ENCODE measurements around the gene LOXL3.

The LOXL3 gene

DNA sequence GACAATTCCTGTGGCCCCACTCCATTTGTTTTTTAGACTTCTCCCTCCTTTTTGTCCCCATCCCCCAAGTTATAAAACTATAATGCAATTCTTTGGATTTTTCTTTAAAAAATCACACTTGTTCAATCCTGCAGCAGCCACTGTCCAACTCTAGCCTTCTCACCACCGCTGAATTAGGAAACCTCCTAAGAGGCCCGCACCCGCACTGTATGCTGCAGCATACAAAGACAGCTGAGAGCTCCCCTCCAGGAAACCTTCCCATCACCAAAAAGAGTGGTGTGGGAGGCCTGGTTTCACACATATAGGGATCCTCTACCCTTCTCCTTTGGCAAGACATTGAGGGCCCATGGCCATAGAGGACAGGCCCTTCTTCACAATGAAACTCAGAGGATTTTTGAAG lies 49.2 kb downstream of the LOXL3 start:
- DNase-seq = no peak

DNA sequence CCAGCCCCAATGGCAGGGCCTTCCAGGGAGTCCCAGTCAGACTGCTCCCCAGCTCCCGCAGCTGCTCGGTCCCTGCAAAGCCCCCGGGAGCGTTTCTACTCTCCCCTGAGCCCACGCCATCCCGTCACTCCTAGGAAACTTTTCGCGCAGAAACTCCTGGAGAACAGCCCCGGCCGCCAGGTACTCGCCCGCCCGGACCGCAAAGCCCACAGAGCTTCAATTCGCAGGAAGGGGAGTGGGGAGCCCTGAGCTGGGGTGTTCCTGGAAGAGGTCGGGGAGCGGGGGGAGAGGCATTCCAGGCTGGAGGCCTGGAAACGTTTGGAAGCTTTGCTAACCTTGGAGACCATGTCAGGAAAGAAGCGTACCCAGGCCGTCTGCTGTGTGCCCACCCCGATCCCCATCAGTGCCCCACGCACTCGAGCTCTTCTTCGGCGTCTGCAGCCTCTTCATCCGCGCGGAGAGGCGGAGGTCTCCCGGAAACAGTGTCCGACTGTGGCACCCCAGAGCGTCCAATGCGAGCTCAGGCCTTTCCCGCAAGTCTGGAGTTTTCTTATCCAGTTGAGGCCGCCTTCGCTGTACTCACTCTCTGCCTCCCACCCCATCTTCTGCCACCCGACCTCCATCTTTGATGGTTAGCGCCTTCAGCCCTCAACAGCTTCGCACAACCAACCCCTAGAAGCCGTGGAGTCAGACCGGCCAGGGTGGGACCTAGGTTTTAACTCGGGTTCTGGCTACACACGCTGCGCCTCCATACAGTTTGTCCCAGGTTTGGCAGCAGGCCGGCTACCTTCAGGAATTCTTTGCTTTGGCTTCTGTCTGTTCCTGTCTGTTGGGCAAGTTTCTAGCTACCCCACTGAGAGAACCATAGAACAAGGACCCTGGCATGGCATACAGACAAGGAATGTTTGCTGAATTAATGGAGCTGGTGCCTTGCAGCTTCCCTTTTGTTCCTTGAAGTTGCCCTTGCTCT lies 50.0 kb downstream of the LOXL3 start:
- DNase-seq = no peak

DNA sequence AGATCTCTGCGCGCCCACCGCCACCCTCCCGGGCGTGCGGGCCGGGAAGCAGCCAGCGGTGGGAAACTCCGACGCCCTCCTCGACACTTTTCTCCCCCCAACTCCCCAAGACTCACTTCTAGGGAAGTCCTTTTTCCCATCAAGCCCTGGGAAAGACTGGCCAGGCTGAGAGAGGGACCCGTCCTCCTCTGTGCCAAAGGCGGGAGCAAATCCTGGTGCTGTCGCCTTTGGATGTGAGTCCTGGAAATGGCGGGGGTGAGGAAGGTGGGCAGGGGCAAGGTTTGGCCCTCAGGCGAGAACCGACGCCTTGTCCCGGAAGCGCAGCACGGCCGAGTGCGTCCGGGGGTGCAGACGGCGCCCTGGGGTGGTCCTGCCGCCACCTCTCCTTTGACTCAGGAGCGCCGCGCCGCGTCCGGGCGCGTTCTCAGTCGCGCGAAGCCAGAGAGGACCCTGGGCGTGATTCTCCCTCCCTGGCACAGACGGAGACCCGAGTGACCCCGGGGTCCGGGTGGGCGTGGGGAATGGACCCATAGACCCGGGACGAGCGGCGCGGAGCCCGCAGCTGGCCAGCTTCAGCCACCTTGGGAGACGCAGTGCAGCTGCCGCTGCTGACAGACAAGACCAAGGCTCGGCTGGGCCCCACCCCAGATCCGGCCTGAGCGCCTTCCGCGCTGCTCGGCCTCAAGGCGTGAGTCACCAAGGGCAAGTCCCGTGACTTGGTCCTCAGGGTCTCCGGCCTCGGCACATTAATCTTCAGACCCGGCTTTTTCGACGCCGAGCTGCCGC lies 50.8 kb downstream of the LOXL3 start:
- no peak for DNase-seq

DNA sequence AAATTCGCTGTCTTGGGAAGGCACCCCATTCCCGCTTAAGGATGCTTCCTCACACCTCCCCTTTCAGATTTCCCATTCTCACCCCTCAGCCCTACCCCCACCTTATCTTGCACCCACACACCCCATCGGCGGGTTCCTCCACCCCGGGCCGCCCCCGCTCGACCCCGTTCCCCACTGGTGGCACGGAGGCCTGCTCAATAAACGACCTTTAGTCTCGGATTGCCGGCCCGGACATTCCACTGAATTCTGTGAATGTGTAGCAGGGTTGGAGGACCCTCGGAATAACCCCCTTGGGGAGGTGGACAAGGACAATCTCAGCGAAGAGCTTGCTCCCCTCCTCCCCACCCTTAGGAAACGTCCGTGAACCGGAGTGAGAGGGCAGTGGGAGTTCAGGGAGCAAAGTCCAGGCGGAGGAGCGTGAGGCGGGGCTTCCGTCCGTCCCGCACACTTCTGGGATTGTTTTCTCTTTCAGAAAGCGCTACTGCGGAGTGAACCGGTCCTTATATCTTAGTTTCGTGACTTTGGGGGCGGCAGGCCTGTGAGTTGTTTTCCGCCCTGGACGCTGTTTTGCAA lies 51.5 kb downstream of the LOXL3 start:
- DNase-seq = no peak

DNA sequence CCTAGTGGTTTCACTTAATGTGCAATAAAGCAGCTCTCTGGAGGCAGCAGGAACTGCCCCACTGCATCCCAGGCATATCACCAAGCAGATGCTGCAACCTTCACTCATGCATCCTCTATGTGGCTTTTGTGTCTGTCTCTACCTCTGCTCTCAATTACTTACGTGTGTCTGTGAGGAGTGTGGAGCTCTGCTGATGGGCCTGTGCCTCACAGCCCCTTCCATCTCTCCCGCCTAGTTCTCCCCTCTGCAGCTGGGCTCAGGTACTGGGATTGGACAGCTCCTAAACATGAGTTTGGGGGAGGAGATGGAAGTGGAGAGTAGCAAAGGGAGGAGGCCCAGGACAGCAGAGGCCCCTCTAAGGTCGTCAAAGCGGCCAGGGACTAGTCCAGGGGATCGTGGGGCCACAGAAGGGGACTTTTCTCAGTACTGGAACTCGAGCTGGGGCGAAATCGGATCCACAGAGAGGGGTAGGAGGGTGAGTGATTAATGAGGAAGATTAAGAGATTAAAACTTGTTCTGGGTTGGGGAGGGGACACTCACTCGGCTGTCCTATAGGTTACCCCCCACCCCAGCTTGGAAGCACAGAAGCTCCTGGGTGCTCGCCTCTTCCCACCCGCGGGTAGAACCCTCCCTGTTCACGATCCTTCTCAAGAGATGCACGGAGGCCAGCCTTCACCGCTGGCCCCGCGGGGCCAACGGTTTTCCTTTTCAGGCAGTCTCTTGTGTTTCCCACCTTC lies 52.2 kb downstream of the LOXL3 start:
- DNase-seq = no peak

DNA sequence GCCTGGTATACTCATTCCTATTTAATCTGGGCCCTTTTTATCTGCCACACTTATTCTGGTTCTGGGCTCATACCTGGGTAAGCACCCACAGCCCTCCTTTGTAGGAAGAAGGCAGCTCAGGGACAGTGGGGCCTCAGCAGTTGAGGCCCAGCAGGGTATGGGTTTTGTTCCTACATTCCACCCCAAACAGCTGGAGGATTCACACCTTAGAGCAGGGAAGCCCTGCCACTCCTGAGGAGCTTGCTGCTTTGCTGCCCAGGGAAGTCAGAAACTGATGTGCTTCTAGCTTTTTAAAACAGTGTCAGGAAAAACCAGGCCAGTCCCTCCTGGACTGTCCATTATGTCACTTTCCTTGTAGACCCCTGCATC lies 53.2 kb downstream of the LOXL3 start:
- DNase-seq = no peak

DNA sequence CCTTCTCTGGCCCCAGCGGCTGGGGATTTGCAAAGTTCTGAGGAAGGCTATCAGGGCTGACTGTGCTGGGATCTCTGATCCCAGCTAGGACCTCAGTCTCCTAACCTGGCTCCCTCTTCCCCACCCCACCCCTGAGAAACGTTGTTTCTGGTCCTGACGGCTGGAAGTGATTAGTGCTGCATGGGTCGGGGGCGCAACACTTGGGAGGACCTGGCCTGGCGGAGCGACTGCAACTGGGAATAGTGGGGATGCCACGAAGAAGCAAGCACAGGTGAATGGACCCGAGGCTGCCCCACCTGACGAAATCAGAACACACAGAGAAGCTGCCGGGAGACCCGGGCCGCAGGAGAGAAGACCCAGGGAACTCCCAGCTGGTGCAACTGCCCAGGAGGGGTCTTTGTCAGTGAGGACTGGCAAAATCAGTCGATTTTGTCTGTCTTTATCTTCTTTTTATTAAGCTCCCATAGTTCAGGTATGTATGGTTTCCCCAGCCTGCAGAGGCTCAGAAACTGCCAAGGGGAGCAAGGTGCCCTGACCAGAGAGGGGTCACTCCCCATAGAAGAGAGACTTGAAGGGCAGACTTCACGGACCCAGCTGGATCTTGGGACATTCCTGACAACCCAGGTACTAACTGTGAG lies 53.7 kb downstream of the LOXL3 start:
- DNase-seq = no peak

DNA sequence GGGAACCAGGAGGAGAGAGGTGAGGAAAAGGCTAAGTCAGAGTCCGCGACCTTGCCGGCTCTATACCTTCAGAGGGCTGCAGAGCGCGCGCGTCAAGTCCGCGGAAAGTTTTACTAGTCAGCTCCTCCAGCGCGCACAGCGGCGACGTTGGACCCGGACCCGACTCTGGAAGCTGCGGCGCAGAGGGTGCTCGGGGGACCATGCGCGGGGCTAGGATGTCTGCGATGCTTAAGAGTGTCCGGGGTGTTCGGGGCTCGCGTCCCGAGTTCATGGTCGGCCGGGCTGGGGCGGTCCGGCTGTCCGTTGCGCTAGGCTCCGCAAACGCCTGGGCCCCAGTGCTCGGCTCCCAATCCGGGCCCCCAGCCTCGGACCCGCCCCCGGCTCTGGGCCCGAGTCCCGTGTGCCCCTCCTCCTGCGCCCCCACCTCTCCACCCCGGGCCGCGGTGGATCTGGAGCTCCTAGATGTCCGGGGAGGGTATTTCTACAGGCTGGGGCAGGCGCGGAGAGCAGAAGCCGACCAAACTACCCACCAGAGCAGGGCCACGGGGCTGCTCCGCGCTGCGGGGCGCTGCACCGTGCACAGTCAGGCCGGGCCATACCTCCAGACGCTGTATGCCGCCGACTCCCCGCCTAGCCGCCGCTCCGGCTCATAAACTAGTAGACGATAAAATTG lies 54.3 kb downstream of the LOXL3 start, which contains the start of gene LBX2:
Gene LBX2, minus strand, starts transcription at position 337 of the 673 bp plus-strand sequence. Its CDS starts 66 bp downstream, at position 271.
- DNase-seq = no peak

DNA sequence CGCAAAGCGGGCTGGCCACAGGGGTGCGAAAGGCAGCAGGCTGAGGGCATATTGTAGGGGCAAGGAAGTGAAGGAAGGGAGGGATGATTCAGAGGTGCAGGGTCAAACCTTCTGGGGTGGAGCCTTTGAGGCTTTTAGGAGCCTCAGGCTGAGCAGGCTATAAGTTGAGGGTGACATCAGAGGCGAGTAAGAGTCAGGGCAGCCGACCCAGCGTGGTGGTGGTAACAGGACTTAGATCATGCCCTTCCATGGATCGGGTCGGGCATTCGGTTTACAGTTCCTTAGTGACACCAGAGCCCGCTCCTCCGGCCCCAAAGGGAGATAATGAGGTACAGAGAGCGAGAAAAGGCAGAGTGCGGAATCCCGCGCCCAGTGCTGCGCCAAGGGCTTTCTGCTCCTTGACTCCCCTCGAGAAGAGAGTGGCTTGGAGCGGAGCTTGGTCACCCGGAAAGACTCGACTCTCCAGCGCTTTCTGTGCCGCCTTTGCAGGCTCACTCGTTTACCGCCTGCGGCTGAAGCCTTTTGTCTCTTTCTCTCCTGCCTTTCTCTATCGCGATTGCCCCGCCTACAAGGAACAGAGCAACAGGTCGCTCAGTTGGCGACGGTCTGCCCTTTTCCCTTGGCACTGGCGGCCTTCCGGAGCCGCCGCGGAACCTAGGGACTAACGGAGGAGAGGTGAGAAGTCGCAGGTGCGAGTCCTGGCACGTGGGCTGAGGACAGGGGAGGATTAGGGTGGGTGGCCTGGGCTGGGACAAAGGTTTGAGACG lies 55.1 kb downstream of the LOXL3 start:
- DNase-seq = no peak

DNA sequence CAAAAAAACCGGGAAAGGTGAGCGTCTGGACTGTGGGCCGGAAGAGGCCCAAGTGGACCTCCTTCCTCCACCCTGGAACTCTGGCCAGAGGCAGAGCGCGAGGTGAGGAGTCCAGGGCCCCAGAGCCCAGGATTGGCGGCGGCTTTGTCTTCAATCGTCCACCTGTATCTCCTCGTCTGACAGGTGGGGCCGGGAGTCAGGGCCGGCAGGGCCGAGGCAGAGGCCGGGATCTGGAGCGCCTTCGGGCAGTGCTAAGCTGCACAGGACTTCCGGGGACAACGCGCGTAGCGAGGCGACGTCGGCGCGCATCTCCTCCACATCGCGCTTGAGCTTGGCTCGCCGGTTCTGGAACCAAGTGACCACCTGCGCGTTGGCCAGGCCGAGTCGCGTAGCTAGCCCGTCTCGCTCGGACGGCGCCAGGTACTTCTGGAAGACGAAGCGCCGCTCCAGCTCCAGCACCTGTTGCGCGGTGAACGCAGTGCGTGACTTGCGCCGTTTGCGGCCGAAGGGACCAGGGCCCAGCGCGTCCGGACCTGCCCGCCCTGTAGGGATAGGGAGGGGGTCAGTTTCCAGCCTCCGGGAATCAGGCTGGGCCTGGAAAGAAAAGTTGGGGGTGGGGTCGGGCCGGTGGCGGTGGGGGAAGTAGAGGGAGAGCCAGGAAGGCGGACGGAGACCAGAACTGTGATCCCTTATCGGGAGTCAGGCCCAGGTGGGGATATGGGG lies 55.8 kb downstream of the LOXL3 start:
- no peak for DNase-seq

DNA sequence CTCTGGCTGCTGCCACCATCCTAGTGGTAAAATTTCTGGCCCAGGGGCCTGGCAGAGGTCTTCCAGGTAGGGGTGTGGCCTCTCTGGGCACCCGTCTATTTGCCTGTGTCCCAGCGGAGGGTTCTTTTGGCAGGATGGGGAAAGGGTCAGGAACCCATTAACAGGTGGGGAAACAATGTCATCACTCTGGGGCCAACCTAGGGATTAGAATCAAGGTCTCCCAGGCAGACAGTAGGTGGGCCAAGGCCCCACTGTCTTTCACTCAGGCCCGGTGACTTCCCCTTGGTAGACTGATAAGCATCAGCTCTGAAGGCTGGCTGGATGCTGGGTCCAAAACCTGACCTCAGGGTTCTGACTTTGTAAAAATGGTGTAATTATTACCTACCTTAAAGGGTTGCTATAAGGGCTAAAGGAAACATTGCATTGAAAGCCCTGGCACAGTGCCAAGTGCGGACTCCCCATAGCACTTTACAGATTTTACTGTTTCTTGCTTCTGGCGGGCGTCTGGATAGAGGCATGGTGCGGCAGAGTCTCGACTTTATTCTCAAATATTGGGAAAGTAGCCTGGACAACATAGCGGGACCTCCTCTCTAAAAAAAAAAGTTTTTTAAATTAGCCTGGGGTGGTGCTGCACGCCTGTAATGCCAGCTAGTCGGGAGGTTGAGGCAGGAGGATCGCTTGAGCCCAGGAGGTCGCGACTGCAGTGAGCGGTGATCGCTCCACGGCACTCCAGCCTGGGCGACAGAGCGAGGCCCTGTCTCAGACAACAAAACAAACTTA lies 56.6 kb downstream of the LOXL3 start:
- no peak for DNase-seq

DNA sequence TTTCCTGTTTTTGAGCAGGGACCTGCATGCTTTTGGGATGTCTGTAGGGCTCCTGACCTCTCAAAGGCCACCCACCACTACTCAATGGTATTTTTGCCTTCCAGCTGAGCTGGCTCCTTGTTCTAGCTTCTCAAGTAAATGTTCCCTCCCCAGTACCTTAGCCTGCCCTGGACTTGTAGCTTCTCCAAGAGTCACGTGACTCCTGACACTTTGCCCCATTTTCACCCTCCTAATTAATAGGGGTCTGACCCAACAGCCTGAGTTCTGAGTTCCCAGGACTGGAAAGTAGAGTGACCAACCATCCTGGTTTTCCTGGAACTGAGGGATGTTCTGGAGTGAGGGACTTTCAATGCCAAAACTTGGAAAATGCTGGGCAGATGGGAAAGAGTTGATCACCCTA lies 58.3 kb downstream of the LOXL3 start:
- DNase-seq = no peak

DNA sequence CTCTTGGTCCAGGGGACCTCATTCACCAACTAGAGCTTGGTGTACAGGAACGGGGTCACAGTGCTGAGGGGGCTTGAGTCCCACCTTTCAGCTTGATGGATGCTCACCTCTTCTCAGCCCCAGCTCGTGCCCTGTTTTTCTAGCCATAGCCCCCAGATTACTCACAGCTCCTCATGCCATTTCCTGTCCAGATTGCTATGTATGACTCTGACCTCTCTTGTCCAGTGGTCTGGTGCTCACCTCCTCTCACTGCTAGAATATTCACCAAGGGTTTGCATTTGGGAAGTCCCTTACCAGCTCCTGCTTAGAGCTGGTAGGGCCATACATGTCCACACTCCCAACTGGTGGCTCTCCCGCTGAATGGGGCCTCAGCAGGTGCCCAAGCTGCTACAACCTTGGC lies 60.2 kb downstream of the LOXL3 start:
- no peak for DNase-seq

DNA sequence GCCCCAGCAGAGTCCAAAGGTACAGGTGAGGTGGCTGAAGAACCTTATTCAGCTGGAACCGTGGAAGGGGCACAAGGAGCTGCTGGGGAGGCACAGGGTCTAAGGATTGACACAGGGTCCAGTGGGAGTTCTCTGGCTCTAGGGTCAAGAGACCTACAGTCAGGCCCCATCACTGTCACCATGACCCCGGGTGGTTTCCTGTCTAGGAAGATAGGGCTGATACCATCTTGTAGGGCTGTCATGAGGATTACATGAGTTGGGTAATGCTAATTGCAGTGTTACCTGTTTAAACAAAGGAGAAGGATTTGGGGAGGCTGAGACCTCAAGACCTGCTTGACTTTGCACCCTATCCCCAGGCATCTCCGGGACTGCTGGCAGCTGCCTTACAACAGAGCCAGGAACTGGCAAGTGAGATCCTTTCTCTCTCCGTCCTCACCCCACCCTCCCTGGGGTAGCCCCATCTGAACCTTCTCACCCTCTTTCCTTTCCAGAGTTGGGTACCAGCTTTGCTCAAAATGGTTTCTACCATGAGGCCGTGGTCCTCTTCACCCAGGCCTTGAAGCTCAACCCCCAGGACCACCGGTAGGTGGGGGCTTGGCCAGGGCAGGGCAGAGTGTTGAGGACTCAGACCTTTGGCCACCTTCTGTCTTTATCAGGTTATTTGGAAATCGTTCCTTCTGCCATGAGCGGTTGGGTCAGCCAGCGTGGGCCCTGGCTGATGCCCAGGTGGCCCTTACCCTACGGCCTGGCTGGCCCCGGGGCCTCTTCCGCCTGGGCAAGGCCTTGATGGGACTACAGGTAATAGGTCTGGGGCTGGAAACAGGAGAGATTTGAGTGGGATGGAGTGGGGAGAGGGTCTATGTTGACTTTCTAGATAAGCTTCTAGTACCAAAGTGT lies 61.8 kb downstream of the LOXL3 start:
- DNase-seq = no peak

DNA sequence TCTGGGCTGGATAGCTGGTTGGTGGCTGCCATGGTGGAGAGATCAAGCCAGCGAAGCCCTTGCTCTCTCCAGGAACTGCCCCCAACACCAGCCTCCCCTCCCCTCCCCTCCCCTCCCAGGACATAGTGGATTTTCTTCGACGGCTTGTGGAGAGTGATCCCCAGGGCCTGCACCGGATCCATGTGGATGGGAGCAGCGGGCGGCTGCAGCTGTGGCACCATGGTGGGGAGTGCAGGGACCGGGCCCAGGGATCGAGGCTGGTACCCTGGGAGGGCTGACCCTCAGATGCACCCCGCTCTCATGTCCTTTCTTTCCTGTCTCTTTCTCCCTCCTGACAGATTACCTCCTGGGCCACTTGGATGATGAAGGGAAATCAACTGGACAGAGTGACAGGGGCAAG lies 63.8 kb downstream of the LOXL3 start:
- no peak for DNase-seq

DNA sequence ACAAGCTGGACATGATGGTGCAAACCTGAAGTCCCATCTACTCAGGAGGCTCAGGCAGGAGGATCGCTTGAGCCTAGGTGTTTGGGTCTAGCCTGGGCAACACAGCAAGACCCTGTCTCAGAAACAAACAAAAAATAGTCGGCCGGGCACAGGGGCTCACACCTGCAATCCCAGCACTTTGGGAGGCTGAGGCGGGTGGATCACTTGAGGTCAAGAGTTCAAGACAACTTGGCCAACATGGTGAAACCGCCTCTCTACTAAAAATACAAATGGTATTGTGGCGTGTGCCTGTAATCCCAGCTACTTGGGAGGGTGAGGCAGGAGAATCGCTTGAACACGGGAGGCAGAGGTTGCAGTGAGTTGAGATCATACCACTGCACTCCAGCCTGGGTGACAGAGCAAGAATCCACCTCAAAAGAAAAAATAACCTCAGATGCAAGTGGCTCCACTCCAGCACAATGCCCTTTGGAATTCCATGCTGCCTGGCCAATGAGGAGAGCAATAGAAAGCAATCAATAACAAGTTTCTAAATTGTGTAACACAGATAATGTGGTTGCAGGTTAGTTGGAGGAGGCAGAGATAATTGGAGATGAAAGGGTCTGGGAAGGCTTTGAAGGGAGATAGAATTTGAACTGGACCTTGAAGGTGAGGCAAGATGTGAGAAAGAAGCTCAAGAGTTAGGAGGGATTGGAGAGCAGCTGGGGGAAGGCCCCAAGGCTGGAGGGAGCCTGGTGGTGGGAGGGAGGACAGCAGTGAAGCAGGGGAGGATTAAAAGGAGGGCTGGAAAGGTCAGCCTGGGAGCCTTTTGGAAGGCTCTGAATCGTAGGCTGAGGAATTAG lies 64.9 kb downstream of the LOXL3 start:
- DNase-seq = no peak

DNA sequence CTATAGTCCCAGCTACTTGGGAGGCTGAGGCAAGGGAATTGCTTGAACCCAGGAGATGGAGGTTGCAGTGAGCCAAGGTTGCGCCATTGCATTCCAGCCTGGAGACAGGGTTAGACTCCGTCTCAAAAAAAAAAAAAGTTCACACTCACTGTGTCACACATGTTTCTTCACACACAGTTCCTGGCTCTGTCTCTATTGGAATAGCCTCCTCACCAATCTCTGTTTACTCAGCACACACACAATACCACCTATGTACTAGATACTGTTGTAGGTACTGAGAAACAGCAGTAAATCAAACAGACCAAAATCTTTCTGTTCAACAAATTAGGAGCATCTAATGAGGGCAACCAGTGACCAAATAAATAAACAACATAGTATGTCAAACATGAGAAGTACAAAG lies 67.6 kb downstream of the LOXL3 start:
- no peak for DNase-seq

All from stimulated activated CD4-positive, alpha-beta T cell treated with anti-CD3 and anti-CD28 coated beads, Interleukin-2, amount 100 ng/mL, for 48 hours (primary cell).